ENCODE results near the gene ATXN1L. TPM values are rescaled to one million over a fixed set of nuclear protein-coding genes. Genes with fewer than 3 reads are reported as not detected.

Gene ATXN1L
- total RNA-seq, 1 experiment from 2014 or later = 44.8 TPM

- H3K4me3 ChIP-seq (ENCODE audit: low read depth, low read length) = no peak overlapping the region
- no peaks in the 10 kb centered on the region for H3K36me3 Mint-ChIP-seq (ENCODE audit: insufficient read depth, unreplicated experiment)
- no peak overlapping the region for H3K27ac Mint-ChIP-seq (ENCODE audit: unreplicated experiment)
- no peaks in the 10 kb centered on the region for H3K4me1 Mint-ChIP-seq (ENCODE audit: low read depth, unreplicated experiment)
- H3K4me3 Mint-ChIP-seq (ENCODE audit: unreplicated experiment) = no peak overlapping the region
- CTCF ChIA-PET = no interaction called here
- H3K27me3 Mint-ChIP-seq (ENCODE audit: insufficient read depth, unreplicated experiment) = no peaks in the 10 kb centered on the region
- POLR2A ChIA-PET = no interaction called here
- intact Hi-C loops (cut with micrococcal nuclease; ENCODE audit: unreplicated experiment) = no loop called here
- H3K4me1 ChIP-seq = no peaks in the 10 kb centered on the region; the same call in 1 of the 2 replicates
- no peaks in the 10 kb centered on the region for H3K9me3 ChIP-seq
- H3K36me3 ChIP-seq (ENCODE audit: control insufficient read depth, insufficient read depth, low read length) = no peaks in the 10 kb centered on the region
- H3K27me3 ChIP-seq (replicated peaks; ENCODE audit: control insufficient read depth, insufficient read depth, low read length) = no peaks in the 10 kb centered on the region
- no TSS peak for BruUV-seq (replicated peaks)
- no peak for TF ChIP-seq CTCF (IDR thresholded peaks at IDR 0.05; ENCODE audit: insufficient read depth in 1 of 2, low read depth in 1 of 2, low read length in 1 of 2, severe bottlenecking in 1 of 2, unreplicated experiment in 1 of 2)
- no peaks in the 10 kb centered on the region for H3K9me3 Mint-ChIP-seq (ENCODE audit: unreplicated experiment)
- no peak for DNase-seq
These were observed 11.5 kb upstream of the ATXN1L start for GRCh38 chr16:71834291-71834690.

DNA sequence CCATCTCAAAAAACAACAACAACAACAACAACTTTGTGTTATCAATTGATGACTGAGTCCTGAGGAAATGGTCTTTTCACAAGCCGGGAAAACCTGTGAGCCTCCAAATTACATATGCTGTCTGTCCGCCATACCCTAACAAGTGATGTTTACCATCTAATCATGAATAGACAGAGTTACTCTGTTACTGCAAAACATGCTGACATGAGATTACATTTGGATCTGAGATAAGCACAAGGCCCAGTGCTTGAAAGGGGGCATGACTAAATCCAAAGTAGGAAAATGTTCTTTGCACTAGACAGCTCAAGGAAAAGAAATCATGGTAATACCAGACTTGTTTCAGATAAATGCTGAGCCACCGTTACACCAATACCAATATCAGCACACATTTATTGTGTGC is 8.6 kb upstream of the ATXN1L start:
- Histone ChIP-seq H3K36me3 (ENCODE audit: control insufficient read depth, insufficient read depth, low read length) (no peaks in the 10 kb centered on the region), H3K4me1 (no peaks in the 10 kb centered on the region; the same call in 1 of the 2 replicates), H3K4me3 (ENCODE audit: low read depth, low read length) (no peak overlapping the region), H3K9me3 (no peaks in the 10 kb centered on the region), H3K27me3 (replicated peaks; ENCODE audit: control insufficient read depth, insufficient read depth, low read length) (no peaks in the 10 kb centered on the region)
- ChIA-PET CTCF (no interaction called here), POLR2A (no interaction called here)
- no peaks in the 10 kb centered on the region for H3K4me1 Mint-ChIP-seq (ENCODE audit: low read depth, unreplicated experiment)
- no peak overlapping the region for H3K4me3 Mint-ChIP-seq (ENCODE audit: unreplicated experiment)
- H3K9me3 Mint-ChIP-seq (ENCODE audit: unreplicated experiment) = no peaks in the 10 kb centered on the region
- no peaks in the 10 kb centered on the region for H3K36me3 Mint-ChIP-seq (ENCODE audit: insufficient read depth, unreplicated experiment)
- no peak for DNase-seq
- no peak for TF ChIP-seq CTCF (IDR thresholded peaks at IDR 0.05; ENCODE audit: insufficient read depth in 1 of 2, low read depth in 1 of 2, low read length in 1 of 2, severe bottlenecking in 1 of 2, unreplicated experiment in 1 of 2)
- no peak overlapping the region for H3K27ac Mint-ChIP-seq (ENCODE audit: unreplicated experiment)
- no TSS peak for BruUV-seq (replicated peaks)
- intact Hi-C loops (cut with micrococcal nuclease; ENCODE audit: unreplicated experiment) = no loop called here
- no peaks in the 10 kb centered on the region for H3K27me3 Mint-ChIP-seq (ENCODE audit: insufficient read depth, unreplicated experiment)

- Histone ChIP-seq H3K4me3 (ENCODE audit: low read depth, low read length) (no peak overlapping the region), H3K36me3 (ENCODE audit: control insufficient read depth, insufficient read depth, low read length) (no peaks in the 10 kb centered on the region), H3K4me1 (no peaks in the 10 kb centered on the region), H3K9me3 (no peaks in the 10 kb centered on the region), H3K27me3 (replicated peaks; ENCODE audit: control insufficient read depth, insufficient read depth, low read length) (no peaks in the 10 kb centered on the region)
- H3K27ac Mint-ChIP-seq (ENCODE audit: unreplicated experiment) = no peak overlapping the region
- TF ChIP-seq CTCF (IDR thresholded peaks at IDR 0.05; ENCODE audit: insufficient read depth in 1 of 2, low read depth in 1 of 2, low read length in 1 of 2, severe bottlenecking in 1 of 2, unreplicated experiment in 1 of 2) = no peak
- ChIA-PET POLR2A (interaction anchor here (0.6 to 1.1 kb wide), 3 partner anchors 18 to 1369 kb away, joined by 3 read pairs; partner anchors contain the start of gene AP1G1), CTCF (interaction anchor here (0.5 kb wide), 1 partner anchor 275 kb away, joined by 5 read pairs; no protein-coding TSS in a partner anchor)
- no peak overlapping the region for H3K4me3 Mint-ChIP-seq (ENCODE audit: unreplicated experiment)
- no peaks in the 10 kb centered on the region for H3K9me3 Mint-ChIP-seq (ENCODE audit: unreplicated experiment)
- H3K27me3 Mint-ChIP-seq (ENCODE audit: insufficient read depth, unreplicated experiment) = no peaks in the 10 kb centered on the region
- DNase-seq = no peak
- no peaks in the 10 kb centered on the region for H3K4me1 Mint-ChIP-seq (ENCODE audit: low read depth, unreplicated experiment)
- no TSS peak for BruUV-seq (replicated peaks)
- peaks cover under 1% of the 10 kb centered on the region for H3K36me3 Mint-ChIP-seq (ENCODE audit: insufficient read depth, unreplicated experiment)
- intact Hi-C loops (cut with micrococcal nuclease; ENCODE audit: unreplicated experiment) = no loop called here
These were observed 5.7 kb upstream of the ATXN1L start for GRCh38 chr16:71840052-71840451.

All from Caco-2 (cell line).